ENCODE data around the gene SORCS1. TPM values are rescaled to one million over a fixed set of nuclear protein-coding genes. Genes with fewer than 3 reads are reported as not detected.

The SORCS1 gene
- total RNA-seq, 1 experiment from 2014 or later = not detected

- intact Hi-C loops (cut with micrococcal nuclease; ENCODE audit: unreplicated experiment) = no loop called here
- H3K27me3 Mint-ChIP-seq (ENCODE audit: insufficient read depth, unreplicated experiment) = no peaks in the 10 kb centered on the region
- ChIA-PET POLR2A (no interaction called here), CTCF (no interaction called here)
- H3K9me3 Mint-ChIP-seq (ENCODE audit: unreplicated experiment) = no peaks in the 10 kb centered on the region
- H3K4me3 ChIP-seq (ENCODE audit: low read depth, low read length) = no peak overlapping the region
- H3K9me3 ChIP-seq = no peaks in the 10 kb centered on the region
- H3K27me3 ChIP-seq (replicated peaks; ENCODE audit: control insufficient read depth, insufficient read depth, low read length) = no peaks in the 10 kb centered on the region
- H3K4me1 Mint-ChIP-seq (ENCODE audit: low read depth, unreplicated experiment) = no peaks in the 10 kb centered on the region
- no peaks in the 10 kb centered on the region for H3K36me3 Mint-ChIP-seq (ENCODE audit: insufficient read depth, unreplicated experiment)
- no peak for DNase-seq
- TF ChIP-seq CTCF (IDR thresholded peaks at IDR 0.05; ENCODE audit: insufficient read depth in 1 of 2, low read depth in 1 of 2, low read length in 1 of 2, severe bottlenecking in 1 of 2, unreplicated experiment in 1 of 2) = no peak
- H3K27ac Mint-ChIP-seq (ENCODE audit: unreplicated experiment) = no peak overlapping the region
- no peaks in the 10 kb centered on the region for H3K36me3 ChIP-seq (ENCODE audit: control insufficient read depth, insufficient read depth, low read length)
- H3K4me1 ChIP-seq = no peaks in the 10 kb centered on the region
- BruUV-seq (replicated peaks) = no TSS peak
- H3K4me3 Mint-ChIP-seq (ENCODE audit: unreplicated experiment) = no peak overlapping the region
These were observed 331.7 kb downstream of the SORCS1 start for GRCh38 chr10:106832846-106833245.

DNA sequence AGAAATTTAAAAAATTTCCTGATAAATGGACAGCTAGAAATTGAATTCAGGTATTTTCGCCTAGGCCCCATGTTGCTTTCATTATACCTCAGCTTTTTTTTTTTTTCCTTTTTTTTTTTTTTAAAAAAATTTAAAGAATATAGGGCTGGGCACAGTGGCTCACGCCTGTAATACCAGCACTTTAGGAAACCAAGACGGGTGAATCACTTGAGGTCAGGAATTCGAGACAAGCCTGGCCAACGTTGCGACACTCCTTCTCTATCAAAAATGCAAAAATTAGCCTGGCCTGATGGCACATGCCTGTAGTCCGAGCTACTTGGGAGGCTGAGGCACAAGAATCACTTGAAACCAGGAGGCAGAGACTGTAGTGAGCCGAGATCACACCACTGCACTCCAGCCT, 334.0 kb downstream of the SORCS1 start:
- BruUV-seq (replicated peaks) = no TSS peak
- Histone ChIP-seq H3K9me3 (no peaks in the 10 kb centered on the region), H3K4me3 (ENCODE audit: low read depth, low read length) (no peak overlapping the region), H3K27me3 (replicated peaks; ENCODE audit: control insufficient read depth, insufficient read depth, low read length) (no peaks in the 10 kb centered on the region), H3K36me3 (ENCODE audit: control insufficient read depth, insufficient read depth, low read length) (no peaks in the 10 kb centered on the region), H3K4me1 (no peaks in the 10 kb centered on the region)
- TF ChIP-seq CTCF (IDR thresholded peaks at IDR 0.05; ENCODE audit: insufficient read depth in 1 of 2, low read depth in 1 of 2, low read length in 1 of 2, severe bottlenecking in 1 of 2, unreplicated experiment in 1 of 2) = no peak
- no peak overlapping the region for H3K27ac Mint-ChIP-seq (ENCODE audit: unreplicated experiment)
- POLR2A ChIA-PET = no interaction called here
- intact Hi-C loops (cut with micrococcal nuclease; ENCODE audit: unreplicated experiment) = no loop called here
- H3K27me3 Mint-ChIP-seq (ENCODE audit: insufficient read depth, unreplicated experiment) = no peaks in the 10 kb centered on the region
- no peak overlapping the region for H3K4me3 Mint-ChIP-seq (ENCODE audit: unreplicated experiment)
- DNase-seq = no peak
- H3K36me3 Mint-ChIP-seq (ENCODE audit: insufficient read depth, unreplicated experiment) = no peaks in the 10 kb centered on the region
- CTCF ChIA-PET = no interaction called here
- no peaks in the 10 kb centered on the region for H3K4me1 Mint-ChIP-seq (ENCODE audit: low read depth, unreplicated experiment)
- no peaks in the 10 kb centered on the region for H3K9me3 Mint-ChIP-seq (ENCODE audit: unreplicated experiment)

DNA sequence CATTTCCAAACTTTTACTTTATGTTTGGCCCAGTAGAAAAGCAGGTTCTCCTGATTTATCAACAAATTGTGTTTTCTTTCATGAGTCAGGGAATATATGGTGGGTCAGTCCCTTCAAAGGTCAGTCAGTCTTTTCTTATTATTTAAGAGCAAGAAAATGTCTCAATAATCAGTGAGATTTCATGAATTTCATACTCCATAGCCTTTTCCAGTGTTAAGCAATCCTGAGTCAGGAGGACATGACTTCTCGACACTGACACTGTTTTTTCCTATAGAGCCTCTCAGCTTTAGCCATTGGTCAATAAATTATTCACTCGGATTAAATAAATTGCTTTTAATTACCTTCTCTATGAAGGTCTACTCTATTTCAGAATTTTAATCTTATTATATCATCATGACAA, 334.5 kb downstream of the SORCS1 start:
- intact Hi-C loops (cut with micrococcal nuclease; ENCODE audit: unreplicated experiment) = no loop called here
- ChIA-PET POLR2A (no interaction called here), CTCF (no interaction called here)
- no peak overlapping the region for H3K4me3 Mint-ChIP-seq (ENCODE audit: unreplicated experiment)
- TF ChIP-seq CTCF (IDR thresholded peaks at IDR 0.05; ENCODE audit: insufficient read depth in 1 of 2, low read depth in 1 of 2, low read length in 1 of 2, severe bottlenecking in 1 of 2, unreplicated experiment in 1 of 2) = no peak
- DNase-seq = no peak
- Histone ChIP-seq H3K4me1 (no peaks in the 10 kb centered on the region), H3K36me3 (ENCODE audit: control insufficient read depth, insufficient read depth, low read length) (no peaks in the 10 kb centered on the region), H3K27me3 (replicated peaks; ENCODE audit: control insufficient read depth, insufficient read depth, low read length) (no peaks in the 10 kb centered on the region), H3K4me3 (ENCODE audit: low read depth, low read length) (no peak overlapping the region), H3K9me3 (no peaks in the 10 kb centered on the region)
- H3K4me1 Mint-ChIP-seq (ENCODE audit: low read depth, unreplicated experiment) = no peaks in the 10 kb centered on the region
- H3K9me3 Mint-ChIP-seq (ENCODE audit: unreplicated experiment) = no peaks in the 10 kb centered on the region
- H3K27me3 Mint-ChIP-seq (ENCODE audit: insufficient read depth, unreplicated experiment) = no peaks in the 10 kb centered on the region
- no peak overlapping the region for H3K27ac Mint-ChIP-seq (ENCODE audit: unreplicated experiment)
- no TSS peak for BruUV-seq (replicated peaks)
- no peaks in the 10 kb centered on the region for H3K36me3 Mint-ChIP-seq (ENCODE audit: insufficient read depth, unreplicated experiment)

Data from Caco-2 (cell line).